Measurements from ENCODE around the gene LDB2. TPM values are rescaled to one million over a fixed set of nuclear protein-coding genes. Genes with fewer than 3 reads are reported as not detected.

Gene LDB2
- total RNA-seq, 1 donor from 2014 or later: 69.8 TPM

GRCh38 chr4:16728111-16728510 lies 170.3 kb downstream of the LDB2 start:
- DNase-seq (ENCODE audit: extremely low read depth, low read depth, low spot score): no peak

DNA sequence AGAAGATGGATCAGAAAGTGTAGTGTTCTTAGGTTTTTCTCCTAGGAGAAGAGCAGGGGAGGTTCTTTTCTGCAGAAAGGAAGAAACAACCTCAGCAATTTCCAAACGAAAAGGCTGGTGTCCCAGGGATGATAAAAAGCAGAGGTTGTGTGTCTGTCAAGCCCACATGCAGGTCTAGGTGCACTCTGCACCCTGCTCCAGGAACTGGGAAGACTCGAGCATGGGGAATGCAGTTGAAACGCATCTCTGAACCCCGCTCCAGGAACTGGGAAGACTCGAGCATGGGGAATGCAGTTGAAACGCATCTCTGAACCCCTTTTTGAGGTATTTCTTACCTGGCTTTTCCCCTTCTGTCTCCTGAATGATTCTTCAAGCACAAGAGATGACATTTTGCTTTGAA lies 171.2 kb downstream of the LDB2 start:
- no peak for DNase-seq (ENCODE audit: extremely low read depth, low read depth, low spot score)

- no peak for DNase-seq (ENCODE audit: extremely low read depth, low read depth, low spot score)
Observed at GRCh38 chr4:16726368-16727050, 171.9 kb downstream of the LDB2 start.

DNA sequence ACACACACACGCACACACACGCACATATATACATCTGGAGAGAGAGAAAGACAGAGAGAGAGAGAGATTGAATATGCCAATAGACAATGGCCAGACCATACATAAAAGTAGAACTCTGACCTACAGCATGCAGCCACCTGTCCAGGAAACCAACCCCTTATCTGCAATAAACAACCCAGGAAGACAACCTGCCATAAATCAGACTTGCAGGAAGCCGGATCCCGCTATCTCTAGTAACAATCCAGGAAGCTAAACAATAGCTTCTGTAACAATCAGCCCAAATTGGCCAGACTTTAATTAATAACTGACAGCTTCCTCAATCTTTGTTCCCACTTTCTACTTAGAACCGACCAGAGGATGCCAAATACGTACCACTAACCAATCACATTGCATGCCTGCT lies 173.2 kb downstream of the LDB2 start:
- no peak for DNase-seq (ENCODE audit: extremely low read depth, low read depth, low spot score)

- DNase-seq (ENCODE audit: extremely low read depth, low read depth, low spot score): no peak
Observed at GRCh38 chr4:16722416-16722815, 176.0 kb downstream of the LDB2 start.

DNA sequence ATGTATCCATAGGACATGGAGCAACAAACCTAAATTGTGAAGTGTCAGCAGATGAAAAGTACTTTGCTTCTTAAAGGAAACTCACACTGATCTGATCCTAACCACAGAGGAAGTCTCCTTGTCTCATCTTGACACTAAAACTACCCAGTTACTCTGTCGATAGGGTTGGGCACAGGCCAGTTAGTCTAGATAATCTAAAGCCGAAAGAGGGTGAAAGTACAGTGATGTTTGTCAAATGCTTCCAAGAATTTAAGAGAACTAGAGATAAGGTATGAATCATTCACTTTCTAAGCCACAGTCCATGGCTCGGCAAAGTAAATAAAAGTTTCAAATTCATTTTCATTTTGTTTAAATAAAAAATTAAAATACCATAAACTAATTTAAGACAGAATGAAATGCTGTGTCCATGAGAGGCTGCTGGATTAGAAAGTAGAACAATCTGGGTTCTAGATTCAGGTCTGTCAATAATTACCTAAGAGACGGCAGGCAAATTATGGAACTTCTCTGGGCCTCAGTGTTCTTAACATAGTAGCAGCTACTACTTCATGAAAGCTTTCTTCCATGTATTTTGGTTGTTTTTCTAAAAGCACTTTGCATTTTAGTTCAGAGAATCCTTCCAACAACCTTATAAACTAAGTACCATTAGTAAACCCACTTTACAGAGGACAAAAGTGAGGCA lies 176.7 kb downstream of the LDB2 start:
- DNase-seq (ENCODE audit: extremely low read depth, low read depth, low spot score): no peak

DNA sequence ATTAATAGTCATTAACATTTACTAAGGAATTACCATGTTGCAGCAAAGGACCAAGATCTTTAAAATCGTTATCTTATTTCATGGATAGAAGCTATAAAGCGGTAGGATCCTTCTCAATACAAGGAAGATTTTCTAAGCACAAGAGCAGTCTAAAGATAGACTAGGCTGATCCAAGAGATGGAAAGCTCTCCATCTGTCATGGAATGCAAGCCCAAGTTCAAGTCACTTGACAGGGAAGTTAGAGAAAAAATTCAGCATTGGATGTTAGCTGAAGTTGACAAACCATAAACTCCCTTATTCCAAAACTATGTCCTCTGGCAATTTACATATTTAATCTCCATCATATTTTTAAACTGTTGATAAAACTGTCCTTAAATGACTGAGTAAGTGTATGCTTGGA lies 177.7 kb downstream of the LDB2 start:
- no peak for DNase-seq (ENCODE audit: extremely low read depth, low read depth, low spot score)

- DNase-seq (ENCODE audit: extremely low read depth, low read depth, low spot score): no peak
Observed at GRCh38 chr4:16717266-16717970, 181.0 kb downstream of the LDB2 start.

DNA sequence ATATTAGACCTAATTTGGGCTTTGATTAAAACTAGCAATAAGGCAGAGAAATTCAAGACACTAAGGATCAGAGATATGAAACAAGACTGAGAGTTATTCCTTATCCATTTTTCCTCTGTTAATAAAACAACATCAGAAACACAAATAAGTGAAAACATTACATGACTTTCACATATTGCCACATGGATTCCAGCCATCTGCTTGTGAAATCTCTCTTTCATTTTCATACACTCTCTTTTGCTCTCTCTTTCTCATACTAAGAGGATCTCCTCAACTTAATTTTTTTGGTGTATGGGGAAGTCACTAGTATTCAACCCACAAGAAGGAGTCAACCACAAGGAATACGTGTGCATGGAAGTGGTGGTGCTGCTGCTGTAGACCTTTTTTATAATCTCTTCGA lies 183.0 kb downstream of the LDB2 start:
- no peak for DNase-seq (ENCODE audit: extremely low read depth, low read depth, low spot score)

DNA sequence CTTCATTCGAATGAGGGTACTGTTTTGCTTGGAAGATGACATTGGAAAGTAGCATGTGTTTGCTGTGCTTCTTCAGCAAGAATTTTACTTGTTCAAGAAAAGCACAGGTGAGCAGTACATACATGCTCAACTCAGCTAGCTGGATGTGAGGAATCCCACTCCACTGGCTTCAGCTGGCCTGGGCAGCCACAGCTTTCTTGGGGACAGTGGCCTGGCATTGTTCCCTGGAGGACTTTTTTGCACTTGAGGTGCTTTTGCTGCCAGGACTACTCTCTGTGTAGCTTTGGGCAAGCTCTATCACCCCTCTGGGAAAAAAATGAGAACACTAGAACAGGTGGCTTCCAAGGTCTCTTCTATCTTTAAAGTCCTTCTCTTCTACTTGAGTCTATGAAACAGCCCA lies 184.3 kb downstream of the LDB2 start:
- no peak for DNase-seq (ENCODE audit: extremely low read depth, low read depth, low spot score)

- no peak for DNase-seq (ENCODE audit: extremely low read depth, low read depth, low spot score)
Observed at GRCh38 chr4:16713696-16714095, 184.7 kb downstream of the LDB2 start.

GRCh38 chr4:16713271-16713670 lies 185.2 kb downstream of the LDB2 start:
- DNase-seq (ENCODE audit: extremely low read depth, low read depth, low spot score): no peak

DNA sequence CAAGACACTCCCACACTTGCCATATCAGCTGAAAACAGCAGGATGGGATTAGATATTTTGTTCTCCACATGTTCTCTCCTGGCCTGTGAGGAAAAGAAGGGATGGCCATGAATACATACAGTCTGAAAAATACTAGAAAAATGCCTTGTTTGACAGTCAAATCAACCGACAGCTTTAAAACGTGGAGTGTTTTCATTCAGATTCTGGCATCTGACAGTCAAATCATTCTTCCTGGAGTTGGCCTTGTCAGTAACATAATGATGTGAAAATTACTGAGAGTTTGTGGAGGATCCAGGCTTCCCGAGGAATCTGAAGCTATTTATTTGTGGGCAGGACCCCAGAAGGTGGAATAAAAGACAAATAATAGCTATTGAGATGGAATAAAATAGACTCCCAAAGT lies 188.2 kb downstream of the LDB2 start:
- no peak for DNase-seq (ENCODE audit: extremely low read depth, low read depth, low spot score)

- DNase-seq (ENCODE audit: extremely low read depth, low read depth, low spot score): no peak
Observed at GRCh38 chr4:16707874-16708273, 190.6 kb downstream of the LDB2 start.

GRCh38 chr4:16706251-16706650 lies 192.2 kb downstream of the LDB2 start:
- no peak for DNase-seq (ENCODE audit: extremely low read depth, low read depth, low spot score)

- no peak for DNase-seq (ENCODE audit: extremely low read depth, low read depth, low spot score)
Observed at GRCh38 chr4:16705341-16705740, 193.1 kb downstream of the LDB2 start.

DNA sequence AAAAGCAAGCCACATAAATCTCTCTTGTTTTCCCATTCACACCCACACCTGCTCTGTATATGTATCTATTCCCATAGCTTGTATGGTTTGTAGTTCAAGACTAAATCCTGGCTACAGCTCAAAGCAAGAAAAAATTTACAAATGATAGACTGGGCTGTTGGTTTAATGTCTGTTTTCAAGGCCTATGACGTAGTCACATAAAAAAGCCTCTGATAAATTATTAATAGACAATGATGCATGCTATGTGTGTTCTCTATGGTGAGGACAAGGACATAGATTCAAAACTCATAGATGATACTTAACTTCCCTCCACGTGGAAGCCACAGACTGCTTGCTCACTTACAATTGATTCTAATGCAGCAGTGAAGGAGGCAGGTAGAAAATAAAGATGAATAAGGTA lies 194.0 kb downstream of the LDB2 start:
- no peak for DNase-seq (ENCODE audit: extremely low read depth, low read depth, low spot score)

DNA sequence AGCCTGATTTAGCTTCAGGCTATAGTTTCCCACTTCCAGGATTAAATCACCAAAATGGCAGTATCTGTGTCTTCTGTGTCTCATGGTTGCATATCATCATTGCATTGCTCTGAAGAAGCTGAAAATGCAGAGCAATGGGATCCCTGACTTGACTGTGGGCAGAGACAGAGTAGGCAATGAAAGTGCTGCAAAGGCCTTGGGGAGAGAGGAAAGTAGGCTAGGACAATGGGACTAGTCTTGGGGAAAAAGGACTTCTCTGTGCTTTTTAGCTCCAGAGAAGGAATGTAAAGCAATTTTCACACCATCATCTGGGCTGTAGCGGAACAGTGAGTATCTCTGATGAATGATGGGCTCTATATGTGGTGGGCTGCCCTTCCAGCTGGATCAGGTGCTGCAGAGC lies 202.5 kb downstream of the LDB2 start:
- DNase-seq (ENCODE audit: extremely low read depth, low read depth, low spot score): no peak

GRCh38 chr4:16694884-16695276 lies 203.6 kb downstream of the LDB2 start:
- DNase-seq (ENCODE audit: extremely low read depth, low read depth, low spot score): no peak

DNA sequence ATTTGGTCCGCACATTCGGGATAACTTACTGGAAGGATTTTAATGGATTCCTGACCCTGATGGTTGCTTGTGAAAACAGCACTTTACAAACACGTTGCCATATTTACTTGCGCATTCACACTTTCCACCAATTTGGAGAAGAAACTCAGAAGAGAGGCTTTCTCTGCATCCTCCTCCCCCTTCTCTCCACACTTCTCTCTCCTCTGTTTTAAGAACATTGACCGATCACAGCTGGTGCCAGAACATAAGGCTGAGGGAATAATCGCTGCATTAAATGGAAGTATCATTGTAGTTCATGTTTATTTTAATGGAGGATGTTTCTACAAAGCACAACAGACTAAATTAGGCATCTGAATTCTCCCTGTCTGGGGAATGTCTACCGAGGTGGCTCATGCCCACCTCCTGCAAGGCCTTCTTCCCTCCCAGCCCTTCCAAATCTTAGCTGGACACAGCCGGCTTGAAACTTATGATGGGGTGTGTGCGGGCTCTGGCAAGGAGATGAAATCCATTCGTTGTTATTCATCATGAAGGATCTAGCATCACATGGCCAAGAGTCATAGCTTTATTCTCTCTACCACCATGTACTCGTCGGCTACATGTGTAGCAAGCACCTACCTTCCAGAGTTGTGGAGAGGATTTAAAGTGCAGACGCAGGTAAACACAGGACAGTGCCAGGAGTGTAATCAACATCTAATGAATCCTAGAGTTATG lies 204.1 kb downstream of the LDB2 start:
- no peak for DNase-seq (ENCODE audit: extremely low read depth, low read depth, low spot score)

- no peak for DNase-seq (ENCODE audit: extremely low read depth, low read depth, low spot score)
Observed at GRCh38 chr4:16693641-16694040, 204.8 kb downstream of the LDB2 start.
